Stimulated activated naive B cell treated with anti-CD40 and anti-IgM and Interleukin-4, amounts not matched to agents 10 μg/mL and 1 μg/mL and 100 μg/mL, for 72 hours (primary cell): Measurements from ENCODE around the gene TEF.

ENCODE experiments used
- ATAC-seq, 2 donors: fragments of 150-1000 bp; cut with Tn5 transposase; replicated peaks; 2 replicates each; pipeline ENCODE4 v1.10.0; 2021; ENCODE audit warnings: moderate library complexity in 1 of 2
- DNase-seq: peaks from one replicate; pipeline ENCODE4 v3.0.0; 2021
- H3K27ac Mint-ChIP-seq: one replicate; pipeline ENCODE4 v1.8.0; 2022; ENCODE audit warnings: mild to moderate bottlenecking, mixed read lengths
- H3K27me3 Mint-ChIP-seq, 2 donors: one replicate each; pipeline ENCODE4 v1.8.0; 2022; ENCODE audit warnings: mixed read lengths in 2 of 2
- H3K36me3 Mint-ChIP-seq, 2 donors: one replicate each; pipeline ENCODE4 v1.8.0; 2022; ENCODE audit warnings: mixed read lengths in 2 of 2, mild to moderate bottlenecking in 1 of 2
- H3K4me1 Mint-ChIP-seq, 2 donors: one replicate each; pipeline ENCODE4 v1.8.0; 2022; ENCODE audit warnings: mixed read lengths in 2 of 2, mild to moderate bottlenecking in 1 of 2
- H3K4me3 Mint-ChIP-seq, 2 donors: one replicate each; pipeline ENCODE4 v1.8.0; 2022; ENCODE audit warnings: mild to moderate bottlenecking in 2 of 2, mixed read lengths in 2 of 2, moderate library complexity in 1 of 2
- H3K9me3 Mint-ChIP-seq, 2 donors: one replicate each; pipeline ENCODE4 v1.8.0; 2022; ENCODE audit warnings: mixed read lengths in 2 of 2, mild to moderate bottlenecking in 1 of 2

Gene TEF

GRCh38 chr22:41361716-41362310 is 19.9 kb upstream of the TEF start:
- no peak for ATAC-seq
- no peaks in the 10 kb centered on the region for H3K9me3 Mint-ChIP-seq
- DNase-seq = no peak
- H3K4me1 Mint-ChIP-seq = no peaks in the 10 kb centered on the region
- H3K36me3 Mint-ChIP-seq = peaks cover 10 to 29% of the 10 kb centered on the region in 2 donors
- H3K4me3 Mint-ChIP-seq = no peak overlapping the region
- no peak overlapping the region for H3K27ac Mint-ChIP-seq
- H3K27me3 Mint-ChIP-seq = no peaks in the 10 kb centered on the region

- H3K27ac Mint-ChIP-seq = no peak overlapping the region
- H3K27me3 Mint-ChIP-seq = peaks cover 0 to 3% of the 10 kb centered on the region in 2 donors
- H3K9me3 Mint-ChIP-seq = no peaks in the 10 kb centered on the region
Measured at GRCh38 chr22:41362615-41363014, 19.1 kb upstream of the TEF start.

GRCh38 chr22:41364233-41364632 is 17.5 kb upstream of the TEF start:
- no peak overlapping the region for H3K4me3 Mint-ChIP-seq
- no peaks in the 10 kb centered on the region for H3K9me3 Mint-ChIP-seq
- ATAC-seq (no peak), DNase-seq (no peak)
- peaks cover 0 to 2% of the 10 kb centered on the region in 2 donors for H3K4me1 Mint-ChIP-seq
- H3K27ac Mint-ChIP-seq = no peak overlapping the region
- H3K27me3 Mint-ChIP-seq = peaks cover 0 to 7% of the 10 kb centered on the region in 2 donors
- H3K36me3 Mint-ChIP-seq = peaks cover 3 to 13% of the 10 kb centered on the region in 2 donors

More at GRCh38 chr22:41362615-41363014, 19.1 kb upstream of the TEF start:
- H3K4me3 Mint-ChIP-seq = no peak overlapping the region
- ATAC-seq (no peak), DNase-seq (no peak)
- peaks cover 0 to 2% of the 10 kb centered on the region in 2 donors for H3K4me1 Mint-ChIP-seq
- H3K36me3 Mint-ChIP-seq = peaks cover 10 to 25% of the 10 kb centered on the region in 2 donors

- ATAC-seq (no peak), DNase-seq (no peak)
- H3K27me3 Mint-ChIP-seq = peaks cover 0 to 7% of the 10 kb centered on the region in 2 donors
- no peak overlapping the region for H3K4me3 Mint-ChIP-seq
- H3K36me3 Mint-ChIP-seq = peaks cover 0 to 8% of the 10 kb centered on the region in 2 donors
- H3K27ac Mint-ChIP-seq = no peak overlapping the region
- no peaks in the 10 kb centered on the region for H3K9me3 Mint-ChIP-seq
- H3K4me1 Mint-ChIP-seq = peaks cover 0 to 2% of the 10 kb centered on the region in 2 donors
Measured at GRCh38 chr22:41364955-41365354, 16.8 kb upstream of the TEF start.

- peaks cover 0 to 2% of the 10 kb centered on the region in 2 donors for H3K4me1 Mint-ChIP-seq
- peaks cover 0 to 3% of the 10 kb centered on the region in 2 donors for H3K36me3 Mint-ChIP-seq
- H3K27me3 Mint-ChIP-seq = peaks cover 0 to 7% of the 10 kb centered on the region in 2 donors
- ATAC-seq = no peak
- H3K4me3 Mint-ChIP-seq = no peak overlapping the region
- H3K9me3 Mint-ChIP-seq = no peaks in the 10 kb centered on the region
- no peak for DNase-seq
- no peak overlapping the region for H3K27ac Mint-ChIP-seq
Measured at GRCh38 chr22:41365425-41365824, 16.3 kb upstream of the TEF start.

GRCh38 chr22:41366323-41367029 is 15.3 kb upstream of the TEF start:
- Mint-ChIP-seq H3K4me1 (peaks cover 0 to 2% of the 10 kb centered on the region in 2 donors), H3K27ac (no peak overlapping the region), H3K27me3 (peaks cover 0 to 11% of the 10 kb centered on the region in 2 donors), H3K9me3 (no peaks in the 10 kb centered on the region), H3K36me3 (peaks cover 0 to under 1% of the 10 kb centered on the region in 2 donors), H3K4me3 (no peak overlapping the region)
- ATAC-seq = peak in 1 of 2 donors; percentile 8
- no peak for DNase-seq

- ATAC-seq (peak; percentile 45 to 57), DNase-seq (no peak)
- no peaks in the 10 kb centered on the region for H3K9me3 Mint-ChIP-seq
- H3K27ac Mint-ChIP-seq = no peak overlapping the region
- H3K4me1 Mint-ChIP-seq = peaks cover 0 to 2% of the 10 kb centered on the region in 2 donors
- no peak overlapping the region for H3K4me3 Mint-ChIP-seq
- no peaks in the 10 kb centered on the region for H3K36me3 Mint-ChIP-seq
- peaks cover 0 to 11% of the 10 kb centered on the region in 2 donors for H3K27me3 Mint-ChIP-seq
Measured at GRCh38 chr22:41367039-41367679, 14.6 kb upstream of the TEF start.

- no peak for DNase-seq
- no peak overlapping the region for H3K4me3 Mint-ChIP-seq
- peak in 1 of 2 donors; percentile 5 for ATAC-seq
- peaks cover 0 to 11% of the 10 kb centered on the region in 2 donors for H3K27me3 Mint-ChIP-seq
- no peaks in the 10 kb centered on the region for H3K9me3 Mint-ChIP-seq
- no peaks in the 10 kb centered on the region for H3K36me3 Mint-ChIP-seq
- H3K4me1 Mint-ChIP-seq = peaks cover 0 to 2% of the 10 kb centered on the region in 2 donors
- no peak overlapping the region for H3K27ac Mint-ChIP-seq
Measured at GRCh38 chr22:41367680-41368542, 13.8 kb upstream of the TEF start.

GRCh38 chr22:41368543-41369423 is 13.0 kb upstream of the TEF start:
- Mint-ChIP-seq H3K27ac (peak overlapping the region; percentile 9), H3K36me3 (no peaks in the 10 kb centered on the region), H3K27me3 (peaks cover 0 to 11% of the 10 kb centered on the region in 2 donors), H3K4me3 (no peak overlapping the region), H3K4me1 (peaks cover 0 to 2% of the 10 kb centered on the region in 2 donors), H3K9me3 (no peaks in the 10 kb centered on the region)
- no peak for ATAC-seq
- no peak for DNase-seq

GRCh38 chr22:41369424-41369745 is 12.4 kb upstream of the TEF start:
- Mint-ChIP-seq H3K36me3 (no peaks in the 10 kb centered on the region), H3K27ac (no peak overlapping the region), H3K4me1 (peaks cover 0 to 2% of the 10 kb centered on the region in 2 donors), H3K4me3 (no peak overlapping the region), H3K27me3 (peaks cover 0 to 11% of the 10 kb centered on the region in 2 donors), H3K9me3 (no peaks in the 10 kb centered on the region)
- DNase-seq = no peak
- no peak for ATAC-seq

- H3K9me3 Mint-ChIP-seq = no peaks in the 10 kb centered on the region
- H3K27me3 Mint-ChIP-seq = peaks cover 0 to 11% of the 10 kb centered on the region in 2 donors
- DNase-seq (no peak), ATAC-seq (no peak)
- peaks cover 0 to 2% of the 10 kb centered on the region in 2 donors for H3K4me1 Mint-ChIP-seq
- H3K36me3 Mint-ChIP-seq = no peaks in the 10 kb centered on the region
- H3K4me3 Mint-ChIP-seq = no peak overlapping the region
- no peak overlapping the region for H3K27ac Mint-ChIP-seq
Measured at GRCh38 chr22:41369837-41370236, 11.9 kb upstream of the TEF start.

GRCh38 chr22:41377846-41378245 is 3.9 kb upstream of the TEF start:
- Mint-ChIP-seq H3K4me3 (no peak overlapping the region), H3K4me1 (peaks cover 4 to 14% of the 10 kb centered on the region in 2 donors), H3K9me3 (no peaks in the 10 kb centered on the region), H3K27me3 (no peaks in the 10 kb centered on the region), H3K36me3 (no peaks in the 10 kb centered on the region), H3K27ac (no peak overlapping the region)
- ATAC-seq = no peak
- DNase-seq = no peak

GRCh38 chr22:41380993-41381328 is 781 bp upstream of the TEF start:
- no peaks in the 10 kb centered on the region for H3K27me3 Mint-ChIP-seq
- peak overlapping the region; percentile 98 for H3K27ac Mint-ChIP-seq
- no peaks in the 10 kb centered on the region for H3K36me3 Mint-ChIP-seq
- H3K9me3 Mint-ChIP-seq = no peaks in the 10 kb centered on the region
- peak overlapping the region; percentile 91 to 92 for H3K4me3 Mint-ChIP-seq
- no peak for DNase-seq
- ATAC-seq = peak; percentile 15 to 19
- H3K4me1 Mint-ChIP-seq = peaks cover 9 to 17% of the 10 kb centered on the region in 2 donors
